ENCODE measurements around the gene FOLR3. TPM values are rescaled to one million over a fixed set of nuclear protein-coding genes. Genes with fewer than 3 reads are reported as not detected.

The FOLR3 gene
- total RNA-seq, 1 donor from 2014 or later = not detected

GRCh38 chr11:72135891-72136683, 562 bp downstream of the FOLR3 start:
- H3K27ac Mint-ChIP-seq = no peak overlapping the region
- peaks cover 18% of the 10 kb centered on the region for H3K27me3 Mint-ChIP-seq
- no peaks in the 10 kb centered on the region for H3K36me3 Mint-ChIP-seq
- TF ChIP-seq CTCF (conservative IDR thresholded peaks at IDR 0.05) = no peak
- no peak for DNase-seq (ENCODE audit: extremely low spot score, unreplicated experiment)
- H3K9me3 Mint-ChIP-seq = no peaks in the 10 kb centered on the region
- H3K4me3 Mint-ChIP-seq = no peak overlapping the region
- no peaks in the 10 kb centered on the region for H3K4me1 Mint-ChIP-seq (ENCODE audit: unreplicated experiment)

- H3K9me3 Mint-ChIP-seq = no peaks in the 10 kb centered on the region
- DNase-seq (ENCODE audit: extremely low spot score, unreplicated experiment) = no peak
- no peaks in the 10 kb centered on the region for H3K4me1 Mint-ChIP-seq (ENCODE audit: unreplicated experiment)
- H3K27ac Mint-ChIP-seq = no peak overlapping the region
- TF ChIP-seq CTCF (conservative IDR thresholded peaks at IDR 0.05) = no peak
- H3K27me3 Mint-ChIP-seq = peaks cover 19% of the 10 kb centered on the region
- no peaks in the 10 kb centered on the region for H3K36me3 Mint-ChIP-seq
- H3K4me3 Mint-ChIP-seq = no peak overlapping the region
Observed at GRCh38 chr11:72136684-72137262, 1.2 kb downstream of the FOLR3 start.

- TF ChIP-seq CTCF (conservative IDR thresholded peaks at IDR 0.05) = no peak
- Mint-ChIP-seq H3K27ac (no peak overlapping the region), H3K27me3 (peaks cover 8% of the 10 kb centered on the region), H3K4me3 (no peak overlapping the region), H3K9me3 (no peaks in the 10 kb centered on the region), H3K36me3 (no peaks in the 10 kb centered on the region), H3K4me1 (ENCODE audit: unreplicated experiment) (peaks cover 2% of the 10 kb centered on the region)
- no peak for DNase-seq (ENCODE audit: extremely low spot score, unreplicated experiment)
Observed at GRCh38 chr11:72138821-72139390, 3.4 kb downstream of the FOLR3 start.

GRCh38 chr11:72139500-72139899, 4.0 kb downstream of the FOLR3 start:
- Mint-ChIP-seq H3K27me3 (peaks cover 9% of the 10 kb centered on the region), H3K4me1 (ENCODE audit: unreplicated experiment) (peaks cover 3% of the 10 kb centered on the region), H3K27ac (no peak overlapping the region), H3K36me3 (no peaks in the 10 kb centered on the region), H3K4me3 (no peak overlapping the region), H3K9me3 (no peaks in the 10 kb centered on the region)
- DNase-seq (ENCODE audit: extremely low spot score, unreplicated experiment) = no peak
- TF ChIP-seq CTCF (conservative IDR thresholded peaks at IDR 0.05) = no peak

- H3K4me1 Mint-ChIP-seq (ENCODE audit: unreplicated experiment) = peaks cover 3% of the 10 kb centered on the region
- no peaks in the 10 kb centered on the region for H3K36me3 Mint-ChIP-seq
- DNase-seq (ENCODE audit: extremely low spot score, unreplicated experiment) = no peak
- no peaks in the 10 kb centered on the region for H3K9me3 Mint-ChIP-seq
- H3K27ac Mint-ChIP-seq = no peak overlapping the region
- TF ChIP-seq CTCF (conservative IDR thresholded peaks at IDR 0.05) = no peak
- H3K4me3 Mint-ChIP-seq = no peak overlapping the region
- H3K27me3 Mint-ChIP-seq = peaks cover 9% of the 10 kb centered on the region
Observed at GRCh38 chr11:72140661-72141060, 5.1 kb downstream of the FOLR3 start.
